GM18520 (cell line): ENCODE data around the gene KRT33B.
"Not testable (repeated sequence)": the region's sequence is repeated elsewhere in the genome, so short reads cannot be mapped to it uniquely, and the experiment has no call there.

Source experiments
- ATAC-seq: cut with Tn5 transposase; IDR thresholded peaks from one replicate; pipeline ENCODE4 v1.9.1; 2021; ENCODE audit not compliant: unreplicated experiment

Gene KRT33B

DNA sequence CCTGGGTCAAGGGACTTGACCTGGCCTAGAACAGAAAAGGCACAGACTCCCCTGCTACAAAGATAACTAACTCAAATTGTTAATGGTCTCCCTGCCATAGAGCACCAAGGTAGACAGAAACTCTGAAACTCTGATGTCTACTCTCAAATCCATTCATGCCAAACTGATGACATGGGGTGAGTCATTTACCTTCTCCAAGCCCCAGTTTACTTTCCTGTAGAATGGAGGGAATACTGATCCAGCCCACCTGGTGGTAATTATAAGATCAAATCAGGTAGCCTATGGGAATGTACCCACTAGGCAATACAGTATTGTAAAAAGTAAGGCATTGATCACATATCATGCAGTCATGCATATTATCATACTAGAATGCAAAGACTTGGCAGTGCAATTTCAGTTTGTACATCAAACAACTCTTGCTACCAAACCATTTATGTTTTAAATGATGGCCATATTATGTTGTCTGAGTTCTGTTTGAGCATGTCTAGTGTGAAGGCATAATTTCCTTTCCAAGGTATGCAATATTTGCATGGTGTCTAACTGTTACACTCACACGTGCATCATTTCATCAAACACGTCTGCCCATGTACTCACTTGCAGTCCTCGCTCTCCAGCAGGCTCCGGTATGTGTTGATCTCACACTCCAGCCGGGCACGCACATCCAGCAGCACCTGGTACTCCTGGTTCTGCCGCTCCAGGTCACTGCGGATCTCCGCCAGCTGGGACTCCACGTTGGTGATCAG, 24.8 kb upstream of the KRT33B start:
- no peak for ATAC-seq

GRCh38 chr17:41393826-41394225, 24.2 kb upstream of the KRT33B start:
- no peak for ATAC-seq

DNA sequence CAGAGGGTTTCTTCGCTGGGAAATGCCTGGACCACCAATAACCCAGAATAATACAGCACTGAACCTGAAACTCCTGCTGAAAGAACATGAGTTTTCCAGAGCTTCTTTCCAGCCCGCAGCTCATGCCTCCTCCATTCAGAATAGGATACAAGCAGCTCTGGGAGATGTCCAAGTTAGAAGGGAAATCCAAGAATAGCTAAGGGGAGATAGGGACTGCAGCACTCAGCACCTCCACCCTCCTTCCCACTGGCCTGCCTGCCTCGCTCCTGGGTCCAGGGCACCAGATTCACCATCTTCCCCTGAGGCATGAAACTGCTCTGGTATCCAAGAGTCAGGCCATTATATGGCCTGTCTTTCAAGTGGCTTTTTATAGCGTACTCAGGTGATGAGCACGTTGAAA, 23.7 kb upstream of the KRT33B start:
- ATAC-seq, result no peak

- ATAC-seq, result no peak
Measured at GRCh38 chr17:41392278-41392677, 22.7 kb upstream of the KRT33B start.

DNA sequence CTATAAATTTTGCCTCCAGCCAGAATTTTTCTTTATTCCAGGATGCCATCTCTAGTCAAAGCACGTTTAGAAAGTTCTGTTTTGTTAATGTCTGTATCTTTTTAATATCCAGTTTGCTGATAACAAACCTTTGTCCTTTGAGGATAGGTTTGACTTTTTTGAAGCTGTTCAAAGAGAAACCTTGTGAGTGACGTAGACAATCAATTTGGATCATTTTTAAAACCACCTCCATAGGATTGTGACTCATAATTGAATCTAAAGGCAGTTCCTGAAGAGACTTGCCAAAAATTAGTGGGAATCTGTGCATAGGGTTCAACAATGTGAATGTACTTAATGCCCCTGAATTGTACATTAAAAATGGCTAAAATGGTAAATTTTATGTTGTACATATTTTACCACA, 21.9 kb upstream of the KRT33B start:
- no peak for ATAC-seq

DNA sequence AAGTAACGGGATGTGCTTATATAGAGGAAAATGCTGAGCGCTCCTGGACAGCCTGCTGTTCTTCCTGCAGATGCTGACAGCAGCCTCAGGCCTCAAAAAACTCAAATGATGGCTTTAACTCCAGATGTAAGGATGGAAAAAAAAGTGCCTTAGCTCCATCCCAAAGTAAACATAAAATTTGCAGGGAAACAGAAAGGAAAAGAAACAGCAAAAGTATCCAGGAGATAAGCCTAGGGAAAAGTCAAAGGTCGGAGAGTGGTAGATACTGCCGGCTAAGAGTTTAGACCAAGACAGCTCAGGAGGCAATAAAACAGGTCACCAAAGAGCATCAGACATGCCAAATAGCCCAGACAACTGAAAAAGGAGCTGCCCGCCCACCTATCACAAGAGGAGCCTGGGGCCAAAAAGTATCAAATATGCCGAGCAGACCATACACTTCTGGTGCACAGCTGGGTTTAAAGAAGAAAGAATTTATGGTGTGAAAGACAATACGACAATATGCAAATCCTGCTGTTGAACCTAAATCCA, 20.9 kb upstream of the KRT33B start:
- ATAC-seq, result no peak

DNA sequence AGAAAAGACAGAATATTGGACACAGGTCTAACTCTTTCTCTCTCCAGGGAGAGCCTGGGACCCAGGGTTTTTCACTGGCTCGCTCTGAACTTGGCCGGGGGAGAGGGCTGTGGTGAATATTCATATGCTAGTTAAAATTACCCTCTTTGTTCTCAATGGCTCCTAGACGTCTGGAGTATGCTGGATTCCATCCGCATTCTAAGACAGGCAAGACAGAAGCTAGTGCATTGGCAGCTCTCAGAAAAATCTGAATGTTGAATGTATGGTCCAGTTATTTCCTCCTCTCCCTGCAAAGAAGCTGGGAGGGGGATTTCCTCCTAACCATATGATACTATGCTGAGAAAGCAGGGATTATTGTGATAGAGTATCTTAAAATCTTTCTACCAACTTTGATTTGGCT, 18.1 kb upstream of the KRT33B start:
- ATAC-seq, result no peak

- ATAC-seq, result no peak
Measured at GRCh38 chr17:41386227-41386626, 16.6 kb upstream of the KRT33B start.

DNA sequence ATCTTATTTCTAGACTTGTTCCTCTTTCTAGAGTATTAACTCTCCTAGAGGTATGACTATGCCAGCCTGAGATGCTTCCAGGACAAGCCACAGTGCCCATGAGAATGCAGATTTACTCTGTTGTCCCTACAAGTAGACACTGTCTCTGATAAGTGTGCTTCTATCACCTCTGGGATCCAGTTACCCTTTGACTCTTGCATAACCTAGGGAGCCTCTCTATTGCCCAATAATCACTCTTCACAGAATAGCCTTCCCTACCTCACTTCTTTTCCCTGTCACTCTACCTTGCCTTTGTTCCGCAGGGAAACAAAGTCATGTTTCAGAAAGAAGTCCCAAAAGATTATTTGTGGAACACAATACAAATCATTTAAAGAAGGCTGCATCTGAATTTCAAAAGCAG, 14.1 kb upstream of the KRT33B start:
- ATAC-seq, result no peak

- no peak for ATAC-seq
Measured at GRCh38 chr17:41382394-41382793, 12.8 kb upstream of the KRT33B start.

GRCh38 chr17:41381943-41382342, 12.3 kb upstream of the KRT33B start, which contains the start of gene KRT34:
TSS of gene KRT34 (minus strand) at chr17:41382306. CDS start at chr17:41382246, 60 bp downstream.
- not testable (repeated sequence) for ATAC-seq

GRCh38 chr17:41380091-41380490, 10.5 kb upstream of the KRT33B start:
- not testable (repeated sequence) for ATAC-seq

- ATAC-seq, result no peak
Measured at GRCh38 chr17:41377546-41377945, 7.9 kb upstream of the KRT33B start.

DNA sequence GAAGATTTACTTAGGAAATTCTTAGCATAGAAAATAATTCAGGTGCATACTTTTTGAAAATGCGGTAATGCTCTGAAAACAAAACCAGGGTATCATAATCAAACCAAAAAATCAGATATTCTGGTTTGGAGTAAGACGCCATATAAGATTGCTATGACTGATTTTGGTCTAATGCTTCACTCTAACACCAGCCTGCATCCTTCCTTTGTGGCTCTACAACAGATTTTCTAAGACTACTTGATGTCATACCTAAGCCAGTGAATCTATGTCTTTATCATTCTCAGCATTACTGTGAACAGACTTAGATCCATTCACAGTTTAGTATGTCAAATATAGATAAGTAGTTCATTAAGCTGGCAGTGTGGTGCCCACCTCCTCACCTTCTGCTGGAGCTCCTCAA, 590 bp downstream of the KRT33B start:
- no peak for ATAC-seq

- ATAC-seq, result no peak
Measured at GRCh38 chr17:41367426-41368075, 2.1 kb downstream of the KRT33B start.

DNA sequence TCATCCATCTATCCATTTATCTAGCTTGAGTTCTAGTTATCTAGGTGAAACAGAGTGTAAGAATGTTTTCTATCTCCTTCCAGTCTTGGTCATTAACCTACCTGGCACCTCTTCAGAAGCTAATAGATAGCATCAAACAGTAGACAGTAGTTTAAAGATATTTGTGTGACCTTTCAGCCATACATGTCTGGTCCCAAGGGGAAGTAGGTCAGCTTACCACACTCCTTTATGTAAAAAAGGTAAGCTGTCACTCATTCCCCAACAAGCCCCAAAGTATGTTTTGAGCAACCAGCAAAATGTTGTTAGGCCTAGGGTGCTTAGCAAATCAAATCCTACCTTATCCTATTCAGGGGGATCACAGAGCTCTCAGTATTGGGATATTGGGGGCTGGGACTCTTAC, 3.5 kb downstream of the KRT33B start:
- no peak for ATAC-seq

DNA sequence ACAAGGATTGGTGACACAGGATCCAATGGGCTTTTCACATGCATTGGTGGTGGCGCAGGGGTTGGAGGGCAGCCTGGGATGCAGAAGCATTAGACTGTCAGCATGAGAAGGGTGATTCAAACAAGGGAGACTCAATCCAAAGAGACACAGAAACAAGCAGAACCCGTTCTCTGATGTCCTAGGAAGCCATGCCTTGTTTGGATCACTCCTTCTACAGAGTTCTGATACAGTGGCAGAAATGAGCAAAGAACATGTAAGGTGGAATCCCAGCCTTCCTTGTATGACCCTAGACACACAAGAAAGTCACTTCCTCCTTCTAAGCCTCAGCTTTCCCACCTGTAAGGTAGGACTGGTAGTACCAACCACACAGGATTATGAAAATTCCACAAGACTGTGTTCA, 5.7 kb downstream of the KRT33B start:
- no peak for ATAC-seq

DNA sequence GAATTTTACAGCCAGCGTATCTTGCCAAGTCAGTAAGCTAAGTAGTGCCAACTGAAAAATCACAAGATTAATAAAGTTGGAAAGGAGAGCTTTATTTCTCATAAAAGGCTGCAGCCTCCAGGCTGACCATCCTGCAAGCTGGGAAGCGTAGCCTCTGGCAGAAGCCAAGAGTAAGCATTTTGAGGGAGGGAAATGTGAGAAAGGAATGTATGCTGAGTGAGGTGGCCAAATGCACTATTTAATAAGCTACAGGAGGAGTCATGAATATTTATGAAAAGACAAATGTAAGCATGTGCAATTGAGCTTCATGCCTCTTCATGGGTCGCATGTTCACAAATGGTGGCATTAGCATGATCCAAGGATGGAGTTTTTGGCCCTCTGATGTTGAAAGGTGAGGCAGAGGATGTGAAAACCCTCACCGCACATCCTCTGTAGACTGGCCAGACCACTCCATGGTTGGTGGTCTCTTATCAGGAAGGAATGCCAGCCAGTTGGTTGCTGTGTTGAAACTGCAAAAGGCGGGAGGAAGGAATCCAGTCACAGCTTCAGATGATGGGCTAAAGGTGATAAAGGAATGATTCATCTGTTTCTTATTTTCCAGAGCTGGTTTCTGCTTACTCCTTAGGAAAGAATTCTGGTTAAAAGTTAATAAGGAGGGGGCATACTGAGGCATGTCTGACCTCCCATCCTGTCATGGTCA, 9.2 kb downstream of the KRT33B start:
- ATAC-seq, result no peak

DNA sequence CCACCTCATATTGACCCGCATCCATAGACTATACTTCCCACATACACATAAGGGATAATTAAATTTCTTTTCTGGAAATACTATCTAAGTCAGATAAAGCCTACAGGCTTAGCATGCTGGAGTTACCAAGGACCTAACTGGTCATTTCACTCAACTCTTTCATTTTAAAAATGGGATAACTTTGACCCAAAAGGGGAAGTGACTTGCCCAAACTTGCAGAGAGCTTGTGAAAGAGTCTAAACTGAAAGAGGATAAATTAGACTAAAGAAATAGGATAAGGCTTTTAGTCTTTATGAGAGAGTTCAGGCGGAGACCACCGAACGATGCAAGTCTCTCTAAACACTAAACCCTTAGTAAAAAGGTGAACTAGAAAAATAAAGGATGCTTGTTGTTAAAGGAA, 15.1 kb downstream of the KRT33B start:
- ATAC-seq, result no peak

GRCh38 chr17:41352597-41353366, 16.8 kb downstream of the KRT33B start:
- ATAC-seq, result no peak

DNA sequence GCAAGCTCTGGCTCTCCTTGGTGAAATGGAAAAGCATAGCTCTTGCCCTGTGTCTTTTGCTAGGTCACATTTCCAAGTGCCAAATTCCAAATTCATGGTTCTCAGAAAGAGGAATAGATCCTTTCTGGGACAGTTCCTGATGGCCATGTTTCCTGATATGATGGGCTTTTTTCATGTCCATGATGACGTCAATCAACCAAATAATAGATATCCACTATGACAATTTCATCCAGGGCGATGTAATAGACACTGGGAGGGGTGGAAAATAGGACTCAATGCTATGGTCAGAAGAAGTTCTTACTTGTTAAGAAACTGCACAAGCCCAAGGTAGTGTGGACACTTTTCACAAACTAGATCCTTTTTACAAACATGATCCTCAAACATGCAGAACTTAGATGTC, 18.4 kb downstream of the KRT33B start:
- no peak for ATAC-seq
